ENCODE measurements around the gene USF3. TPM values are rescaled to one million over a fixed set of nuclear protein-coding genes. Genes with fewer than 3 reads are reported as not detected.

The USF3 gene
- total and polyA plus RNA-seq, 8 donors, result 3.3 to 30.6 (median 7.6) TPM

DNA sequence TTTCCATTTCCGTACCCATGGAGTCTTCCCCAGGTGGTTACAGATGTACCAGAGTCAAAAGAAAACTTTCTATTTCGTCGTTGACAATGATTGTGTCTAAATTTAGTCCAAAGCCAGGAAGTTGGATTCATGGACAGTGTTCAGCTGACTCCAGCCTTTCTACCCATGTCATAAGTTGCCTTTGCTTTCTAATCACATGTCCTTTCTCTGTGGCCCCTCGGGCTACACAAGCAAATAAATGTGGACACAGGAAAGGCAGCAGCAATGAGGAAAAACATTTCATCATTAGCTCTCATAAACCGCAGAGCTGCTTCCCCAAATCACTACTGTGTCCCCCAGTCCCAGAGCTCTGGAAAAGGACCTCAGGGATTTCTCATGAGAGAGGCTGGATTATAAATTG is 82.0 kb downstream of the USF3 start:
- no peak overlapping the region for H3K27ac ChIP-seq
- H3K9me3 ChIP-seq, result no peaks in the 10 kb centered on the region
- 46 to 67% (median 62%) methylated on average over 5 of the region's 5 CpGs for WGBS, 5 donors
- intact Hi-C loops (cut with DNase I; ENCODE audit: low total_unique reads), result no loop called here
- H3K4me1 ChIP-seq, result no peaks in the 10 kb centered on the region
- TF ChIP-seq POLR2A (IDR thresholded peaks at IDR 0.05) (no peak), POLR2AphosphoS5 (IDR thresholded peaks at IDR 0.05) (no peak), EP300 (IDR thresholded peaks at IDR 0.05) (no peak)
- TF ChIP-seq, protein P1, sequence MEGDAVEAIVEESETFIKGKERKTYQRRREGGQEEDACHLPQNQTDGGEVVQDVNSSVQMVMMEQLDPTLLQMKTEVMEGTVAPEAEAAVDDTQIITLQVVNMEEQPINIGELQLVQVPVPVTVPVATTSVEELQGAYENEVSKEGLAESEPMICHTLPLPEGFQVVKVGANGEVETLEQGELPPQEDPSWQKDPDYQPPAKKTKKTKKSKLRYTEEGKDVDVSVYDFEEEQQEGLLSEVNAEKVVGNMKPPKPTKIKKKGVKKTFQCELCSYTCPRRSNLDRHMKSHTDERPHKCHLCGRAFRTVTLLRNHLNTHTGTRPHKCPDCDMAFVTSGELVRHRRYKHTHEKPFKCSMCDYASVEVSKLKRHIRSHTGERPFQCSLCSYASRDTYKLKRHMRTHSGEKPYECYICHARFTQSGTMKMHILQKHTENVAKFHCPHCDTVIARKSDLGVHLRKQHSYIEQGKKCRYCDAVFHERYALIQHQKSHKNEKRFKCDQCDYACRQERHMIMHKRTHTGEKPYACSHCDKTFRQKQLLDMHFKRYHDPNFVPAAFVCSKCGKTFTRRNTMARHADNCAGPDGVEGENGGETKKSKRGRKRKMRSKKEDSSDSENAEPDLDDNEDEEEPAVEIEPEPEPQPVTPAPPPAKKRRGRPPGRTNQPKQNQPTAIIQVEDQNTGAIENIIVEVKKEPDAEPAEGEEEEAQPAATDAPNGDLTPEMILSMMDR (IDR thresholded peaks at IDR 0.05), result no peak
- no peak overlapping the region for H3K4me3 ChIP-seq
- DNase-seq, result peak in 1 of 2 donors; percentile 32
- H3K27me3 ChIP-seq, result no peaks in the 10 kb centered on the region
- peaks cover 0 to 52% (median 7%) of the 10 kb centered on the region in 4 donors for H3K36me3 ChIP-seq

DNA sequence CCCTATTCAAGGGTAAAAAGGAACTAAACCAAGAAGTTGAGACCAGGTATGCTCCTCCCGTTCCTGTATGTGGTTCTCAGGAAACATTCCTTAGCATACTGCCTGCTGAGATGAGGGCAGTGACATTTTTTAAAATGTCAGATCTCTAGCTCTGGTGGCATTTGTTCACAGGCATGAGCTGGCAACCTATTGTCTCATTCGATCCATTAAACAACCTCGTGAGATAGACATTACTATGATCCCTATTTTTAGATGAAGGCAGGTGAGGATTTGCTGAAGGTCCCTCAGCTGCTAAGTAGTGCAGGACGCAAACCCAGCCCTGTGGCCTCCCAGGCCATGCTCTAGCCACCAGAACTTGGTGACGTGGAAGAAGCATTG is 89.2 kb downstream of the USF3 start:
- DNase-seq, result no peak
- H3K27ac ChIP-seq, result no peak overlapping the region
- H3K4me3 ChIP-seq, result no peak overlapping the region
- no peaks in the 10 kb centered on the region for H3K9me3 ChIP-seq
- H3K27me3 ChIP-seq, result no peaks in the 10 kb centered on the region
- peaks cover 0 to 8% (median 0%) of the 10 kb centered on the region in 4 donors for H3K4me1 ChIP-seq
- H3K36me3 ChIP-seq, result peaks cover 0 to 69% (median 18%) of the 10 kb centered on the region in 4 donors
- TF ChIP-seq, protein P1 (IDR thresholded peaks at IDR 0.05), result no peak
- TF ChIP-seq POLR2AphosphoS5 (IDR thresholded peaks at IDR 0.05) (no peak), POLR2A (IDR thresholded peaks at IDR 0.05) (no peak), EP300 (IDR thresholded peaks at IDR 0.05) (no peak)
- 74 to 82% (median 77%) methylated on average over 5 of the region's 5 CpGs for WGBS, 5 donors
- intact Hi-C loops (cut with DNase I; ENCODE audit: low total_unique reads), result no loop called here

DNA sequence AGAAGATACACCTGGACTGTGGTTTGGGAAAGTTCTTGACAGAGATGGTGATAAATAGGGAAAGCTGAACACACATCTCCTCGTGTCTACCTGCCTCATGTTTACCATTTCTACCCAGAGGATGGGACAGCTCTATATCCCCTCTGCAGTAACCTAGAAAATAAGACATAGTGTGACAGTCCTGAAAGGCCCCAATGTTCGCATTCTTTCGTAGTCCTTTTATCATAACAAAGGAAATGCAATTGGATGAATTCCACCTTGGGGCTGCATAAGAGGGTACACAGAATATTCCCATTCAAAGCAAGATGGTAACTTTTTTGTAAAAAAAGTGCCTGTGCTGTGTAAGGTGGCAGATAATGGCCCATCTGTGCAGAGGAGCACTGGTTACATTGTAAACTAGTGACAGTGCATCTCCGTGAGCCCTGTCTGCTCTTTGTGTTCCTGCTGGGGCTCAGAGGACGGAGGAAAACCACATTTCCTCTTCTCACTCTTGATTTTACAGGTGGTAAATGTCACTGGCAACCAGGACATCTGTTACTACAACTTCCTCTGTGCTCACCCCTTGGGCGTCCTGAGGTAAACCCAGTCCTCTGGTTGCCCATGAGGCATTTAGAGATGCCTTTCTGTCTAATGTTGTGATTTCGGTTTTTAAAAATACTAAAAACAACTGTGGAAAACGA is 89.8 kb downstream of the USF3 start:
- WGBS, 5 donors, result 49 to 64% (median 57%) methylated on average over 8 of the region's 8 CpGs
- intact Hi-C loops (cut with DNase I; ENCODE audit: low total_unique reads), result no loop called here
- H3K4me1 ChIP-seq, result peaks cover 0 to 8% (median 0%) of the 10 kb centered on the region in 4 donors

DNA sequence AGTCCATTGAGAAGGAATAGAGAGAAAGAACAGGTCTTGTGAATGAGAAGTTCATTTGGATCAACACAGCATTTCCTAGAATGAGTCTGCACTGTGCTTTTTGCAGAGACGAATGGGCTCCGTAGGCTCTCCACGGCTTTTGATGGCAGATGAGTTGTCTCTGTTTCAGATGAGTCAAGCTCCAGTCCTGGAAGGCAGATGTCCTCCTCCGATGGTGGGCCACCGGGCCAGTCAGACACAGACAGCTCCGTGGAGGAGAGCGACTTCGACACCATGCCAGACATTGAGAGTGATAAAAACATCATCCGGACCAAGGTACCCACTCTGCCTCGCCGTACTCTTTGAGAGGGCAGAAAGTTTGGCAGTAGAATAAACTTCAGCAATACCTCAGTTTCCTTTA is 93.6 kb downstream of the USF3 start:
- no peak for TF ChIP-seq POLR2AphosphoS5 (IDR thresholded peaks at IDR 0.05)
- no peak for TF ChIP-seq POLR2A (IDR thresholded peaks at IDR 0.05)
- TF ChIP-seq EP300 (IDR thresholded peaks at IDR 0.05), result no peak
- TF ChIP-seq, protein P1 (IDR thresholded peaks at IDR 0.05), result no peak
- WGBS, 5 donors, result 92 to 96% (median 95%) methylated on average over 11 of the region's 11 CpGs

More for the DNA sequence above, 89.8 kb downstream of the USF3 start:
- H3K9me3 ChIP-seq, result no peaks in the 10 kb centered on the region
- peak in 1 of 2 donors; percentile 59 for DNase-seq
- H3K4me3 ChIP-seq, result no peak overlapping the region
- peaks cover 0 to 63% (median 16%) of the 10 kb centered on the region in 4 donors for H3K36me3 ChIP-seq
- H3K27ac ChIP-seq, result no peak overlapping the region
- H3K27me3 ChIP-seq, result no peaks in the 10 kb centered on the region
- TF ChIP-seq POLR2A (IDR thresholded peaks at IDR 0.05) (no peak), POLR2AphosphoS5 (IDR thresholded peaks at IDR 0.05) (no peak), EP300 (IDR thresholded peaks at IDR 0.05) (no peak)
- TF ChIP-seq, protein P1 (IDR thresholded peaks at IDR 0.05), result no peak

More for the DNA sequence above, 93.6 kb downstream of the USF3 start:
- Histone ChIP-seq H3K27ac (no peak overlapping the region), H3K4me3 (no peak overlapping the region), H3K4me1 (peaks cover 0 to 8% (median 0%) of the 10 kb centered on the region in 4 donors), H3K9me3 (no peaks in the 10 kb centered on the region), H3K27me3 (no peaks in the 10 kb centered on the region), H3K36me3 (peaks cover 0 to 40% (median 8%) of the 10 kb centered on the region in 4 donors)
- DNase-seq, result no peak
- intact Hi-C loops (cut with DNase I; ENCODE audit: low total_unique reads), result no loop called here

All from stomach (tissue), 9 donors.